ENCODE results near the gene ARHGEF7. TPM values are rescaled to one million over a fixed set of nuclear protein-coding genes. Genes with fewer than 3 reads are reported as not detected.

Gene ARHGEF7
- total RNA-seq, 1 experiment from 2014 or later: 29.3 TPM

GRCh38 chr13:111343186-111343805 is 228.2 kb downstream of the ARHGEF7 start:
- in situ Hi-C loops (cut with HindIII; ENCODE audit: low sequenced_read_pairs): no loop called here
- DNase-seq (ENCODE audit: low spot score): no peak

GRCh38 chr13:111344471-111345191 is 229.5 kb downstream of the ARHGEF7 start:
- in situ Hi-C loops (cut with HindIII; ENCODE audit: low sequenced_read_pairs): no loop called here
- peak; percentile 90 for DNase-seq (ENCODE audit: low spot score)

GRCh38 chr13:111345682-111346081 is 230.6 kb downstream of the ARHGEF7 start:
- DNase-seq (ENCODE audit: low spot score): peak; percentile 24
- in situ Hi-C loops (cut with HindIII; ENCODE audit: low sequenced_read_pairs): no loop called here

- peak; percentile 83 for DNase-seq (ENCODE audit: low spot score)
- in situ Hi-C loops (cut with HindIII; ENCODE audit: low sequenced_read_pairs): no loop called here
Observed at GRCh38 chr13:111346101-111346680, 231.1 kb downstream of the ARHGEF7 start.

- no peak for DNase-seq (ENCODE audit: low spot score)
- in situ Hi-C loops (cut with HindIII; ENCODE audit: low sequenced_read_pairs): no loop called here
Observed at GRCh38 chr13:111347438-111347837, 232.3 kb downstream of the ARHGEF7 start.

GRCh38 chr13:111353508-111353907 is 238.4 kb downstream of the ARHGEF7 start:
- DNase-seq (ENCODE audit: low spot score): no peak
- in situ Hi-C loops (cut with HindIII; ENCODE audit: low sequenced_read_pairs): no loop called here

- no peak for DNase-seq (ENCODE audit: low spot score)
- in situ Hi-C loops (cut with HindIII; ENCODE audit: low sequenced_read_pairs): no loop called here
Observed at GRCh38 chr13:111354789-111355188, 239.7 kb downstream of the ARHGEF7 start.

Other genes with a start within 250 kb of the ARHGEF7 start
- gene ANKRD10, start 200.2 kb upstream of the ARHGEF7 start, total RNA-seq (2014; rRNA removed; shearing (Covaris generic)): 167 and 190 TPM in 2 replicates
- gene TEX29, start 205.3 kb downstream of the ARHGEF7 start, total RNA-seq (2014; rRNA removed; shearing (Covaris generic)): not detected in 2 replicates

All from G401 (cell line).